Measurements from ENCODE around the gene ATP2B3.

The ATP2B3 gene

DNA sequence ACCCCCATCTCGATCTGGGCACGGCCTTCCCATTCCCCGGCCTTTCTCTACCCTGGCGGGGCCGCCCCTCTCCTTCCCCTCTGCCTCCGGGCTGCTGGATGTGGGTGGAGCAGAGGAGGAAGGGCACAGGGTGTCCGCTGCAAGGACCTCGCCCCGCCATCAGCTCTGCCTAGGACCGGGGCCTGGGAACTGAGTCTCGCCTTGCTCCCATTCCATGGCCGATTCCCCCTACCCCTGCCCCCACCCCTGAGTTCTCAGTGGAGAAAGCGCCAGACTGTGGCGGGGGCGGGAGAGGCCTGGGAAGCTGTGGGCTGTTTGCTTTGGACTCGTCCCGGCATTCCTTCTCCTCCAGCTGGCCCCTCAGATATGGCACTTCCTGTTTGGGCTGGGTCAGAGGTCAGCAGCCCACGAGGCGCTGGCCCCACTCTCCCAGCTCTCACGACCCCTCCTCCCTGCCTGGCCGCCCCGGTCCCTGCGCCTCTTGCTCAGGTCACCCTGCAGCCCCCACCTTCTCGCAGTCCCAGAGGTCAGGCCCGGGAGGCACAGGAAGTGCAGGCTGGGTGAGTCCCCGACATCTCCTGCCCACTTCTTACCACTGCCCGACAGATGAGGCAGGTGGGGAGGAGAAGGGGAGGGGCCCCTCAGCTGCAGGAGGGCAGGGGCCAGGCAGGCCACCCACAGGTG, 29.1 kb upstream of the ATP2B3 start:
- no peak overlapping the region for H3K4me3 ChIP-seq (ENCODE audit: low read depth, low read length)

DNA sequence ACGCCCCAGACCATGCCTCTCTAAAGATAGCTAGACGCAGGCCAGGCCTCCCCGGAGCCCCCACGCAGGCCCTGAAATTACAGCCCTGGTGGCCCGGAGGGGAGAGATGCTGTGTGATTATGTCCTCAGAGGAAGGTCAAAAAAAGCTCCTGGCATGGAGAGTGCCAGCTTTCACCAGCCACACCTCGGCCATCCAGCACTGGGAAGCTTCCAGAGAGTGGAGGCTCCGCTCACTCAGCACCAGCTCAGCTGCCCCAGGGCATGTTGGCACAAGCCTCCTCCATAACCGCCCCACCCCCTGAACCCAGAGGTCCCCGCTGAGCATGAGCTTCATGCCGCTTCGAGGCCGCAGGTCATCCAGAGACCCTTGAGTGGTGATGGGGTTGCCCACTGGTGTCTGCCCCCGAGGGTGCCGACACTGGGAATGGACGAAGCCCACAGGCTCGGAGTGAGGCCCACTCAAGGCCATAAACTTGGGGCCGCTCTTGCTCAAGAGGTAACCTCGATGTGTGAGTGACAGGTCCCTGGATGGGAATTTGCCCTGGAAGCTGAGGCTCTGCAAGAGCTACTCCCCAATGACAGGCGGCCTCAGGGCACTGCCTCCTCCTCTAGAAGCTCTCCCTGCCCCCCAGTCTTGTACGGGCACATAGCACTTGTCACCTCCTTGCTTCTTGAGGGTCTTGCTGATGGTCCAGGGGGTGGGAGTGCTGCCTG, 27.1 kb upstream of the ATP2B3 start:
- H3K4me3 ChIP-seq (ENCODE audit: low read depth, low read length), result no peak overlapping the region

DNA sequence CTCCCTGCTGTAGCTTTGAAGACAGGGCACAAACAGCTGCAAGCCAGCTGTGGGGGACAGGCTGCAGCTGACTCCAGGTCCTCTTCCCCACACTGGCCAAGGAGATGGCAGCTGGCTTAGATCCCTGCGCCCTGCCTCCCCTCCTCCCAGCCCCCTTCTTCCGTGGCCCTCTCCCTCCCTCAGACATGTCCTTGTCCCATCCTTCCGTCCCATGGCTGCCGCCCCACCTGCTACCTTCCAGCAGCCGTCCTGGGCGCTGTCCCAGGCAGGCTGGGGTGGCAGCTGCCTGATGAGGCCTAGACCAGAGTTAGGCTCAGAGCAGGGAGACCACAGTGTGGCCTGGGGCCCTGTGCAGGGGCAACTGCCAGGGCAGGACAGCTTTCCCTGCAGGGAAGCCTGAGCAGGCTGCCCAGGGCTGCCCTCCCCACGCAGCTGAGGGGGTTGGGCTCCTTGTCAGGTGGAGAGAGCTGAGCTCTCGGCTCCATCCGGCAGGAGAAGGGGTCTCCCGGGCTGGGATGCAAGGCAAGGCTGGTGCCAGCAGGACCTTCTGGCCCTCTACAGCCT, 26.0 kb upstream of the ATP2B3 start:
- no peak overlapping the region for H3K4me3 ChIP-seq (ENCODE audit: low read depth, low read length)

DNA sequence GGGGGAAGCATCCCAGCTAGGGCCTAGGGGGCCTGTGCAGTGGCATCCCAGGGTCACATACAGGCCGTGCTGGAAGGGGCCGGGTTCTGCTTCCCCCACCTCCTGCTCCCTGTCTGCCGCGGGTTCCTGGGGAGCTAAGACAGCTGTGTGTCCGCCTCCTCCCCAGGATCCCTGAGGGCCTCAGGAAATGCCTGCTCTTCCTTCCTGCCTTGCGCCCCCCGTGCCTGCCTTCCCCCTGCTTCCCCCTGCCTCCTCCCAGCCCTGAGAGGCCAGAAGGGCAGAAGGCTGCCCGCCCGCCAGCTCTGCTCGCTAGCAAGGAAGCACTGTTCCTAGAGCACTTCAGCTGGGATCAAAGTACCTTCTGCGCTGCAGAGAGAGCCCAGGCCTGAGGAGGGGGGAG, 25.5 kb upstream of the ATP2B3 start:
- H3K4me3 ChIP-seq (ENCODE audit: low read depth, low read length), result no peak overlapping the region

DNA sequence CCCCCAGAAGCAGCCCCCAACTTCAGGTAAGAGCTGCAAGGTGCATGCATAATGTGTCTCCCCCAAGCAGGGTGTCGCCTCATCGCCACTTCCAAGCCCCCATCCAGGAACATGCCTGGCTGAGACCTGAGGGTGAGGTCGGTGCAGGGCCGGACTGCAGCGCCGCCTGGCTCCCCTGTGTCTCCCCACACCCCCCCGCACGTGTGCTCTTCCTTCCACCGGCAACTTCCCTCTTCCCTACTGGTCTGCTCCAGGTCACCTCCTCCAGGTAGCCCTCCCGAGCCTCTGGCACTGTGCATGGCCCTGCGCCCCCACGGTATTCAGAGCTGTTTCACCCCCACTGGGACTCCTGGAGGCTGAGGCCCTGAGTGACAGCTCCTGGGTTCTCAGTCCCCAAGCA, 24.9 kb upstream of the ATP2B3 start:
- H3K4me3 ChIP-seq (ENCODE audit: low read depth, low read length), result no peak overlapping the region

DNA sequence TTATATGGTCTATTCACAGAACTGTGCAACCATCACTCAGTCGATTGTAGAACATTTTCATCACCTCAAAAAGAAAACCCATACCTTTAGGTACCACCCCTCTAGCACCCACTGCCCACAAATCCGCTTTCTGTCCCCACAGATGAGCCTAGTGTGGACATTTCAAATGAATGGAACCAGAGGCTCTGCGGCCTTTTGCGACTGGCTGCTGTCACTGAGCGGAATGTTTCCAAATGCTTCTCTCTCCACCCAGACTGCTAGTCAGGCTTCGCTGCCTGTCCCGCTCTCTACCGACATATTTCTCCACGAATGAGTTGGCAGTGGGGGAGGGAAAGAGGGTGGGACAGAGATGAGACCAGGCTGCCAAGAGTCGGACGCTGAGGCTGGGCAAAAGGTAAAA, 24.4 kb upstream of the ATP2B3 start:
- H3K4me3 ChIP-seq (ENCODE audit: low read depth, low read length), result no peak overlapping the region

DNA sequence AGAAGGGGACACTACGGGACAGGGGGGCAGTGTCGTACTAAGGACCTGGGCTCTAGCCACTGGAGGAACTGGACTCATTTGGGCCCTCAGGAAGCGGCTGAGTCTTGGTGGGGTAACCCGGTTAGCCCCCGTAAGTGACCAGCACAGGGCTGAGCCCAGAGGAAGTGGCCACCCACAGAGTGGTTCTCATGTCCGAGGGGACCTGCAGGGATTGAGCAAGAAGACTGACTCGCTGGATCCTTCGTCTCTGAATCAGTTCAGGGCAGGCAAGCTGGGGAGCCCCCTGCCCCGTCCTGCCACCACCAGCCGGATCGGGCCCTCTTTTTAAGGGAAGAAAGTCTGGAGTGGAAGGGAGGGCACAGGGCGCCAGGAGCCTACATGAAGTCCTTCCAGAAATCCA, 23.4 kb upstream of the ATP2B3 start:
- H3K4me3 ChIP-seq (ENCODE audit: low read depth, low read length), result no peak overlapping the region

DNA sequence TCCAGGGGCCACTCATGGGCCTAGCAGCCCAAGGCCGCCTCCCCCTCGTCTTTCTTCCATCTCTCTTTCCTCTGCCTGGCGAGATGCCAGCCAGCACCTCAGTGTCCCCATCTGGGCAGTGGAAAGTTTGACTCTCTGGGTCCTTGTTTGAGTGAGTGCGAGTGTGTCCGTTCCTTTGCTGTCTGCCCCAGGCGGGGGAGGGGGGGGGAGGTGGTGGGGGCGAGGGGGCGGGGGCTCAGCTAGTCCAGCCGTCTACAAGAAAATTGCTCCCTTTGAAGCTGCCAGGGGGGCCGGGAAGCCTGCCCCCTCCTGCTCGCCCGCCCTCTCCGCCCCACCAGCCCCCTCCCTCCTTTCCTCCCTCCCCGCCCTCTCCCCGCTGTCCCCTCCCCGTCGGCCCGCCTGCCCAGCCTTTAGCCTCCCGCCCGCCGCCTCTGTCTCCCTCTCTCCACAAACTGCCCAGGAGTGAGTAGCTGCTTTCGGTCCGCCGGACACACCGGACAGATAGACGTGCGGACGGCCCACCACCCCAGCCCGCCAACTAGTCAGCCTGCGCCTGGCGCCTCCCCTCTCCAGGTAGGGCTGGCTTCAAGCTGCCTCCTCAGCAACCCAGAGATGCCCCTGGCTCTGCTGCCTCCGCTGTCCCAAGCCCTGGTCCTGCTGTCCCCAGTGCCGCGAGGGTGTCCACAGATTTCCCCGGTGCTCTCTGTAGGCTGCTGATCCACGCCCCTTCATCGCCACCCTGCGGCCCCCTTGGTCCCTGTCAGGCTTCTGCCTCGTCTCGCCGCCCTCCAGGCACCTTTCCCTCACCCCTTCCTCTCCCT, 22.7 kb upstream of the ATP2B3 start, which contains the start of gene BGN:
TSS of gene BGN (plus strand) at position 440 of the 821 bp plus-strand sequence. CDS start 9,652 bp downstream, outside the sequence.
- H3K4me3 ChIP-seq (ENCODE audit: low read depth, low read length), result no peak within 1 kb of the TSS

DNA sequence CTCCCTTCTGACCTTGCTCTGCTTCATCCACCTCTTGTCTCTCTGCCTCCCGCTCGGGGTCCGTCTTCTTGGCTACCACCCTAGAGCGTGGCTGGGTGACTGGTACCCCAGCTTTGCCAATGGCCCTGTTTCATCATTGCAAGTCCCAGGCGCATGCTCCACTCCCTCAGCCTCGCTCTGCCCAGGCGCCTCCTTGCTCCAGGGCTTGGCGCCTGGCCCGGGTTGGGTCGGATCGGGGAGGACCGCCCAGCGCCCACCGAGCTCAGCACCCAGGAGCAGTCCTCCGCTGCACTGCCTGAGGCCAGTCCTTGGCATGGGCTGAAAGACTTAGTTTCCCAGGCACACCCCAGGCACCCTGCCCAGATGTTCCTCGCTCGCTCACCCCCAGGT, 22.1 kb upstream of the ATP2B3 start:
- no peak overlapping the region for H3K4me3 ChIP-seq (ENCODE audit: low read depth, low read length)

DNA sequence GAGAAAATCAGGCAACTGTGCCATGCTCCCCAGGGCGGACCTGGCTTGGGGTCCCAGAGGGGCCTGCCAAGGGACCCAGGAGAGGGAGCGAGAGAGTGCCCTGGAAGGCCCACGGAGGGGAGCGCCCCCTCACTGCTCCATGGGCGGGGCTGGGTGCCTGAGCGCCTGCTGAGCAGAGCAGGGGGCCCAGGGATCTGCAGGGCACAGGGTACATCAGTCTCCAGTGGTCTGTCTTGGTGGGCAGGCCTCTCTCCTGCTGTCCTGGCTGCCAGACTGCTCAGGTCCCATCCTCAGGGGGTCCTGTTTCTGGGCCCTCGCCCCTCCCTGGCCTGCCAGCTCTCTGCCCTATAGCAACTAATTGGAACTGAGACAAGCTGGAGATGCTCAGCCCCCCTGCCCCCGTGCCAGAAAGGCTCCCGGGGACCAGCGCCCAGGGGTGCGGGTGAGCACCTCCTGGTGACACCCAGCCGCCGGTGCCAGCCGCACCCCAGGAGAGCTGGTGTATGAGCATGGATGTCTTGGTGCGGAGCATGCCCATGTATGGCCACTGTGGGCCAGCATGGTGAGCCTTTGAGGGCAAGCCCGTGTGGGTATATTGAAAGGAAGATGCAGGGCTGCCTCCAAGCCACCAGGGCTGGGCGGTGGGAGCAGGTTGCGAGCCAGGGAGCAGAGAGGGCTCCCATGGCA, 21.4 kb upstream of the ATP2B3 start:
- H3K4me3 ChIP-seq (ENCODE audit: low read depth, low read length), result no peak overlapping the region

DNA sequence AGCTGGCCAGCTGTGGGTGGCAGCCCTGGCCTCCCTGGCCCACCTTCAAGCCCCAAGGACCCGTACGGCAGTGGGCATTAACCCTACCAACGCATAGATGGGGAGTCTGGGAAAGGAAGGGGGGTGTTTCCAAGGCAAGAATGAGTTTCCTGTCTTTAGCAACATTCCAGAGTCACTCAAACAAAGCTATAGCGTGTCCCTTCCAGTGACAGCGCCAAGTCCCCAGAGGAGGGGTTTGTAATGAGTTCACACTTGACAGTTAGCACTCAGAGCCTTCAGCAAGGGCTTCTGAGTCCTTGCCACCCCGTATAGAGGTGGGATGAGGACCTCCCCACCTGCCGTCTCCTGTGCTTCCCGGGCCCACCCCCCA, 20.9 kb upstream of the ATP2B3 start:
- no peak overlapping the region for H3K4me3 ChIP-seq (ENCODE audit: low read depth, low read length)

DNA sequence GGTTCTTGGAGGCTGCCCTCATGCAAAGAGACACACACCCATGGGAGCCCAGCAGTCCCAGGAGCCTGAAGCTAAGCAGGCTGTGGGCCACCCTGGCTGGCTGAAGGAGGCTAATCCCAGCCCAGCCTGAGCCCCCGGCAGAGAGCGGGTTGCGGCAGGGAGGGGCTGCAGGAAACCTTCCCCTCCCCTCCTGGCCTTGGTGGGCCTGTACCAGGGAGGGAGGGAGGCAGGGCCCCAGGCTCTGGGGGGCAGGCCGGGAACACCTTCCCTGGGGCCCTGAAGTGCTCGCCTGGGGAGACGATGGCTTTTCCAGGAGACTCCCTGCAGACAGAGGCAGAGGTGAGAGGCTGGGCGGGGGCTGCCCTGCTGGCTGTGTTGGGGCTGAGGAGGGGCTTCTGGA, 19.0 kb upstream of the ATP2B3 start:
- no peak overlapping the region for H3K4me3 ChIP-seq (ENCODE audit: low read depth, low read length)

DNA sequence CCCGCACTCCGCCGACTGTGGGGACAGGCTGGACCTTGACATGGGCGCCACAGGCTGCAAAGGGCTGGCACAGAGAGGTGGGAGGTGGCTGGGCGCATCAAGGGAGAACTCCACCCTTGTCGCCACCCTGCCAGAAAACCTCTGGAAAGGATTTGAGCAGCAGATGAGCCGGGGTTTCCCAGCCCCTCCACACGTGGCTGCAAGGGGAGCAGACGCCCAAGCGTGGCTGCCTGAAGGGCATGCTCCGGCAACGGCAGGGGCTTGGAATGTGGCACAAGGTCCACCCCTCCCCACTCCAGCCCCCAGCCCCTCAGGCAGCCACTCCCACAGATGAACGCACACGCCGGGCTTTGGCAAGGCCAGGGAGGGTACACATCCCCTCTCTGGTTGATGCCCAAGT, 18.1 kb upstream of the ATP2B3 start:
- no peak overlapping the region for H3K4me3 ChIP-seq (ENCODE audit: low read depth, low read length)

DNA sequence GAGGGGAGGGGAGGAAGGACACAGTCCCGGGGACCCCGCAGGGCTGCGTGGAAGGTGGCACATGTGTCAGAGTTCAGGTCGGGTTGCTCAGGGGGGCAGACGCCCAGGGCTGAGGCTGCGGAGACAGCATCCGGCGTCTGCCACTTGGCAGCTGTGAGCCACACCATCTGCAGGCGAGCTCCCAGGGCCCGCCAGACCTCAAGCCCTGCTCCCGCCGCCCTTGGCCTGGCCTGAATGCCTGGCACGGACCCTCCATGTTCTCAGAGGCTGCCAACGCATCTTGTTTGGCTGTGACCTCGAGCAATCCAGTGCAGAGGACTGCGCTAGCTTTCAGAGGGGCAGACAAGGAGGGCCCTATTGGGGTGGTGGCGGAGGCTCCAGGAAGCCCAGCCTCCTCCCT, 17.6 kb upstream of the ATP2B3 start:
- H3K4me3 ChIP-seq (ENCODE audit: low read depth, low read length), result no peak overlapping the region

DNA sequence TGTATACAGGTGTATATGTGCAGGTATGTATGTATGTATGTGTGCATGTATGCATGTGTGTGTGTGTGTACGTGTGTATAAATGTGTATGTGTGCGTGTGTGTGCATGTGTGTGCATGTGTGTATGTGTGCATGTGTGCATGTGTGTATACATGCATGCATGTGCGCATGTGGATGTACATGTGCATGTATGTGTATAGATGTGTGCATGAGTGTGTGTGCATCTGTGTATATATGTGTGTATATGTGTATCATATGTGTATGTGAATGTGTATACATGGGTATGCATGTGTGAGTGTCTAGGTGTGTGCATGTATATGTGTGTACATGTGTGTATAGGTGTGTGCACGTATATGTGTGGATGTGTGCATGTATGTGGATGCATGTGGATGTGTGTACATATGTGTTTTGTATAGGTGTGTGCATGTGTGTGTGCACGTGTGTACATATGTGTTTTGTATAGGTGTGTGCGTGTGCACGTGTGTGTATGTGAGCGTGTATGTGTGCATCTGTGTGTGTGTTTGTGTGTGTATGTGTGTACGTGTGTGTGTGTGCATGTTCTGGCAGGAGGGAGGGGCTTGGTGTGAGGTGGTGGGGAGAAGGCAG, 16.7 kb upstream of the ATP2B3 start:
- H3K4me3 ChIP-seq (ENCODE audit: low read depth, low read length), result no peak overlapping the region

DNA sequence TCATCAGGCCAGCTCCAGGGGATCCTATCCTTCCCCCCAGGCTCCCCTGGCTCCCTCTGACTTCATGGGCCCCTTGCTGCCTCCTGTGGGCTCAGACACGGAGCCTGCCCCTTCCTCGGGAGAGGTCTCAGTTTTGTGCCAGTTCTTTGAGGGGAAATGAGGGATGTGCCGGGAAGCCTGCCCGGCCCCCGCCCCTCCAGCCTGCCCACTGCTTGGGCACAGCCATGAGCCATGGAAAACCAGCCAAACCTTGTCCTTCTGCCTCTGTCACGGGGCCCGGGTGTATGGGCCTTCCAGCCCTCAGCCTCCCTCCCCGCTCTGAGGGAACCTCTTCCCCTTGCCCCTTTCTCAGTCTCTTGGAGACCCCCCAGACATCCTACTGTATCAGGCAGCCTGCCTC, 15.9 kb upstream of the ATP2B3 start:
- no peak overlapping the region for H3K4me3 ChIP-seq (ENCODE audit: low read depth, low read length)

DNA sequence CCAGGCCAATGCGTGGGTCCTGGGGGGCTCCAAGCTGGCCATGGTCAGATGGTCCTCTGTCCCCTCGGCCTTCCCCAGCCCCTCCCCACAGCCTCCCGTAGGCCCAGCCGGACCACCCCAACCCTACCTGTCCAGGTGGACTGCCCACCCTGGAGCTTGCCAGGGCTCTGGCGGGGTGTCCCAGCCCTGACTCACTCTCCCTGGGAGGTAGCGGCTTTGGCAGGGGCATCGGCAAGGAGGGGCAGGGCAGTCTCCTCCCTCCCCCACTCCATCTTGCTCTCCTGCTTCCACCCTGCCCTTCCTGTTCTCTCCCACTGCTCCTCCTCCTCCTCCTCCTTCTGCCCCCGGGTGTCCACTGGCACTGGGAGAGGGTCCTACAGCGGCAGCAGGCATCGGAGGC, 15.3 kb upstream of the ATP2B3 start:
- H3K4me3 ChIP-seq (ENCODE audit: low read depth, low read length), result no peak overlapping the region

DNA sequence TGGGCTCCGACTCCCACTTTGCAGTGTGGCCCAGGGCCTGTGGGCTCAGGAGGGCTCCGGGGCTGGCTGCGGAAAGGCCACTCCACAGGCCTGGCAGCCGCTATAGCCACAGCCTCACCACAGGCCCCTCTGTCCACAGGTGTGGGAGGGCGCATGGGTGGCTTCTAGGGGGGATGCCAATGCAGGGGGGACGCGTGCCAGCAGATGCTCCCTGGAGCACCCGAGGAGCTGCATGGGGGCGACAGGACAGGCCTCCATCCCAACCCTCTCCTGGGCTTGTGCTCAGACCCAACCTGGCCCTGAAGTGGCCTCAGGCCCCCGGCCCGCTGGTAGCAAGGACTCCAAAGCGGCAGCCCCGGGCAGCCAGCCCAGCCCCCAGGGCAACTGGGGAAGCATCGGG, 14.6 kb upstream of the ATP2B3 start:
- no peak overlapping the region for H3K4me3 ChIP-seq (ENCODE audit: low read depth, low read length)

DNA sequence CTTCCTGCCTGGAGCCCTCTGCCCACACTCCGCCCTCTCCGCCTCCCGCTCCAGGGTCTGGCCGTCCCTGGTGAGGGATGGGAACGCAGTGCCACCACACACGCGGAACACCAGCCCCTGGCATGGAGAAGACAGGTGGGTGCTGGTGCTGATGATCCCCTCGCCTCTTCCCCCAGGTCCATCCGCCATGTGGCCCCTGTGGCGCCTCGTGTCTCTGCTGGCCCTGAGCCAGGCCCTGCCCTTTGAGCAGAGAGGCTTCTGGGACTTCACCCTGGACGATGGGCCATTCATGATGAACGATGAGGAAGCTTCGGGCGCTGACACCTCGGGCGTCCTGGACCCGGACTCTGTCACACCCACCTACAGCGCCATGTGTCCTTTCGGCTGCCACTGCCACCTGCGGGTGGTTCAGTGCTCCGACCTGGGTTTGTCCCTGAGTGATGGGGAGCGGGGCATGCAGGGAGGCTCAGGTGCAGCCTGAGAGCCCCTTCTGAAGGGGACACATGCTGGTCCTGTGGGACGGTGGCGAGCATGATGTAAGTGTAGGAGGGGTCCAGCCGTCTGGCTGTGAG, 12.9 kb upstream of the ATP2B3 start:
- H3K4me3 ChIP-seq (ENCODE audit: low read depth, low read length), result no peak overlapping the region

DNA sequence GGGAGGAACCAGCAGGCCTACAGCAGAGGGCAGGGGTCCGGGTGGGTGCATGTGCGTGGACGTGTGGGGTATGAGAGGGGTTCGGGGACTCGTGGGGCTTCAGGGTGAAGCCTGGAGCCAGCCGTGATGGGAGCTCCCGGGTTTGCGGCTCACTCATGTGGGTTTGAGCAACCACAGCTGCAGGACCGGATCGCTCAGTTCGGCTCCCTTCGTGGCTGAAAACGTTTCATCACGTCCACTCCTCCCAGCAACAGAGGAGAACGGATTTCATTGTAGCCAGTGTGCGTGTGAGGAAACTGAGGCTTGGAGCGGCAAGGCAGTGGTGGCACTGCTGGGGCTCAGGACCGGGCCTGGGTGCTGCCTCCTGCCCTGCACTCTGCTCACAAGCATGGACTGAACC, 12.1 kb upstream of the ATP2B3 start:
- no peak overlapping the region for H3K4me3 ChIP-seq (ENCODE audit: low read depth, low read length)
